Measurements from ENCODE around the gene ARFGAP2. TPM values are rescaled to one million over a fixed set of nuclear protein-coding genes. Genes with fewer than 3 reads are reported as not detected.
A peak's percentile ranks its signal among the peaks of the same experiment; 100 is the strongest.
"Not testable (repeated sequence)": the region's sequence is repeated elsewhere in the genome, so short reads cannot be mapped to it uniquely, and the experiment has no call there.

Gene ARFGAP2
- total RNA-seq, 1 donor from 2014 or later: 94.2 TPM

GRCh38 chr11:47131136-47131535 lies 45.5 kb downstream of the ARFGAP2 start:
- intact Hi-C loops (cut with DNase I): no loop called here
- no peak for DNase-seq (ENCODE audit: low spot score)
- no peak for ATAC-seq

GRCh38 chr11:47130543-47130942 lies 46.1 kb downstream of the ARFGAP2 start:
- DNase-seq (ENCODE audit: low spot score): peak; percentile 76
- peak; percentile 95 for ATAC-seq
- intact Hi-C loops (cut with DNase I): no loop called here

- intact Hi-C loops (cut with DNase I): no loop called here
- ATAC-seq (no peak), DNase-seq (ENCODE audit: low spot score) (no peak)
Observed at GRCh38 chr11:47127213-47127612, 49.5 kb downstream of the ARFGAP2 start.

- no peak for DNase-seq (ENCODE audit: low spot score)
- no peak for ATAC-seq
- intact Hi-C loops (cut with DNase I): no loop called here
Observed at GRCh38 chr11:47125083-47125482, 51.6 kb downstream of the ARFGAP2 start.

- intact Hi-C loops (cut with DNase I): no loop called here
- no peak for DNase-seq (ENCODE audit: low spot score)
- no peak for ATAC-seq
Observed at GRCh38 chr11:47124675-47125074, 52.0 kb downstream of the ARFGAP2 start.

GRCh38 chr11:47123094-47123493 lies 53.6 kb downstream of the ARFGAP2 start:
- DNase-seq (ENCODE audit: low spot score) (no peak), ATAC-seq (no peak)
- intact Hi-C loops (cut with DNase I): no loop called here

- intact Hi-C loops (cut with DNase I): no loop called here
- ATAC-seq (no peak), DNase-seq (ENCODE audit: low spot score) (no peak)
Observed at GRCh38 chr11:47121731-47122130, 54.9 kb downstream of the ARFGAP2 start.

GRCh38 chr11:47121056-47121455 lies 55.6 kb downstream of the ARFGAP2 start:
- ATAC-seq (no peak), DNase-seq (ENCODE audit: low spot score) (no peak)
- intact Hi-C loops (cut with DNase I): no loop called here

- ATAC-seq; DNase-seq (ENCODE audit: low spot score); intact Hi-C loops (cut with DNase I): not testable (repeated sequence)
Observed at GRCh38 chr11:47118958-47119688, 57.6 kb downstream of the ARFGAP2 start.

Small RNA genes within 50 kb of the gene (microRNA-seq; reads per million reads assigned to microRNA genes)
- not detected for gene MIR6745

Other genes with a start within 250 kb of the ARFGAP2 start
- gene CSTPP1, start 240.1 kb downstream of the ARFGAP2 start, total RNA-seq: 30.4 TPM
- 66.0 TPM for gene PACSIN3, start 9.6 kb upstream of the ARFGAP2 start, total RNA-seq
- 44.3 TPM for gene DDB2, start 38.1 kb upstream of the ARFGAP2 start, total RNA-seq
- 35.7 TPM for gene ACP2, start 71.9 kb upstream of the ARFGAP2 start, total RNA-seq
- gene NR1H3, start 81.1 kb upstream of the ARFGAP2 start, total RNA-seq: 132 TPM
- 52.3 TPM for gene MADD, start 93.3 kb upstream of the ARFGAP2 start, total RNA-seq
- 0.53 TPM for gene MYBPC3, start 175.8 kb upstream of the ARFGAP2 start, total RNA-seq
- gene SPI1, start 201.7 kb upstream of the ARFGAP2 start, total RNA-seq: 47.0 TPM
- gene SLC39A13, start 231.7 kb upstream of the ARFGAP2 start, total RNA-seq: 55.5 TPM
- 97.5 TPM for gene PSMC3, start 249.6 kb upstream of the ARFGAP2 start, total RNA-seq